DOHH2 (cell line): ENCODE measurements around the gene EPHB2.

Experiments used
- H3F3A ChIP-seq: fragments of 200-600 bp; sonication (generic), shearing (Covaris generic); 2 replicates; pipeline ENCODE4 v1.6.0; 2016; ENCODE audit warnings: antibody characterized with exemption, mild to moderate bottlenecking; ENCODE audit not compliant: control insufficient read depth, insufficient read depth
- H3K27ac ChIP-seq: fragments of 200-600 bp; sonication (generic); 2 replicates; pipeline ENCODE4 v1.5.1; 2014; ENCODE audit warnings: low read depth, mild to moderate bottlenecking, low read length, moderate library complexity
- H3K27me3 ChIP-seq: fragments of 200-600 bp; sonication (generic); 2 replicates; pipeline ENCODE4 v1.6.1; 2014; ENCODE audit warnings: mild to moderate bottlenecking, low read length, mixed read lengths; ENCODE audit not compliant: control insufficient read depth
- H3K36me3 ChIP-seq: fragments of 200-600 bp; sonication (generic); 2 replicates; pipeline ENCODE4 v1.6.1; 2014; ENCODE audit warnings: mild to moderate bottlenecking, low read length, moderate library complexity, mixed read lengths; ENCODE audit not compliant: control insufficient read depth
- H3K4me1 ChIP-seq: fragments of 200-600 bp; sonication (generic); 2 replicates; pipeline ENCODE4 v1.6.1; 2014; ENCODE audit warnings: mild to moderate bottlenecking, low read length, mixed read lengths; ENCODE audit not compliant: control insufficient read depth
- H3K4me2 ChIP-seq: fragments of 200-600 bp; sonication (generic); 2 replicates; pipeline ENCODE4 v1.6.0; 2014; ENCODE audit warnings: mild to moderate bottlenecking, low read length, moderate library complexity
- H3K4me3 ChIP-seq: fragments of 200-600 bp; sonication (generic); 2 replicates; pipeline ENCODE4 v1.5.1; 2014; ENCODE audit warnings: mild to moderate bottlenecking, low read length, mixed read lengths
- H3K79me2 ChIP-seq: fragments of 200-600 bp; sonication (generic); 2 replicates; pipeline ENCODE4 v1.6.1; 2014; ENCODE audit warnings: mild to moderate bottlenecking, low read length, mixed read lengths; ENCODE audit not compliant: control insufficient read depth
- H3K9me2 ChIP-seq: fragments of 200-600 bp; sonication (generic); replicated peaks from 2 replicates; pipeline ENCODE4 v1.6.1; 2014; ENCODE audit warnings: mild to moderate bottlenecking, low read length, mixed read lengths; ENCODE audit not compliant: control insufficient read depth
- H3K9me3 ChIP-seq: fragments of 200-600 bp; sonication (generic); 2 replicates; pipeline ENCODE4 v1.6.1; 2014; ENCODE audit warnings: antibody characterized with exemption, low read length, mixed read lengths; ENCODE audit not compliant: control insufficient read depth, insufficient read depth
- H4K20me1 ChIP-seq: fragments of 200-600 bp; sonication (generic); 2 replicates; pipeline ENCODE4 v1.6.0; 2014; ENCODE audit warnings: low read depth, mild to moderate bottlenecking, antibody characterized with exemption, low read length, moderate library complexity; ENCODE audit not compliant: control insufficient read depth, insufficient read depth
- CTCF ChIP-seq: fragments of 200-600 bp; sonication (generic); IDR thresholded peaks from one replicate; pipeline ENCODE4 v1.5.1; 2014; ENCODE audit warnings: antibody characterized with exemption, mild to moderate bottlenecking, low read depth, low read length; ENCODE audit not compliant: poor library complexity, severe bottlenecking
- EZH2phosphoT487 ChIP-seq: fragments of 200-600 bp; sonication (generic); IDR thresholded peaks from 2 replicates; pipeline ENCODE4 v1.6.1; 2017; ENCODE audit warnings: borderline replicate concordance, mild to moderate bottlenecking, antibody characterized with exemption, low read length, moderate library complexity, mixed read lengths

EPHB2 gene

GRCh38 chr1:22755641-22756040, 45.0 kb downstream of the EPHB2 start:
- Histone ChIP-seq H3K79me2 (no peaks in the 10 kb centered on the region), H3K4me2 (no peak overlapping the region), H4K20me1 (no peaks in the 10 kb centered on the region), H3K27me3 (no peaks in the 10 kb centered on the region), H3K27ac (no peak overlapping the region), H3K4me3 (no peak overlapping the region), H3K36me3 (no peaks in the 10 kb centered on the region), H3K9me2 (no peaks in the 10 kb centered on the region), H3K4me1 (peaks cover under 1% of the 10 kb centered on the region), H3K9me3 (no peaks in the 10 kb centered on the region), H3F3A (no peaks in the 10 kb centered on the region)
- no peak for TF ChIP-seq CTCF
- no peak for TF ChIP-seq EZH2phosphoT487

GRCh38 chr1:22756125-22756735, 45.6 kb downstream of the EPHB2 start:
- no peaks in the 10 kb centered on the region for H3K27me3 ChIP-seq
- no peaks in the 10 kb centered on the region for H4K20me1 ChIP-seq
- H3K4me2 ChIP-seq, result no peak overlapping the region
- no peaks in the 10 kb centered on the region for H3F3A ChIP-seq
- H3K9me3 ChIP-seq, result no peaks in the 10 kb centered on the region
- H3K4me1 ChIP-seq, result no peaks in the 10 kb centered on the region
- H3K4me3 ChIP-seq, result no peak overlapping the region
- H3K36me3 ChIP-seq, result no peaks in the 10 kb centered on the region
- H3K27ac ChIP-seq, result no peak overlapping the region
- TF ChIP-seq EZH2phosphoT487, result no peak
- no peak for TF ChIP-seq CTCF
- H3K79me2 ChIP-seq, result no peaks in the 10 kb centered on the region
- no peaks in the 10 kb centered on the region for H3K9me2 ChIP-seq

GRCh38 chr1:22760455-22760854, 49.8 kb downstream of the EPHB2 start:
- TF ChIP-seq CTCF, result no peak
- TF ChIP-seq EZH2phosphoT487, result no peak
- Histone ChIP-seq H3K4me1 (no peaks in the 10 kb centered on the region), H3K9me2 (no peaks in the 10 kb centered on the region)

More at GRCh38 chr1:22760455-22760854, 49.8 kb downstream of the EPHB2 start:
- H3F3A ChIP-seq, result no peaks in the 10 kb centered on the region
- no peaks in the 10 kb centered on the region for H3K27me3 ChIP-seq
- no peak overlapping the region for H3K4me2 ChIP-seq
- no peaks in the 10 kb centered on the region for H3K36me3 ChIP-seq
- no peak overlapping the region for H3K27ac ChIP-seq
- H3K9me3 ChIP-seq, result no peaks in the 10 kb centered on the region
- no peak overlapping the region for H3K4me3 ChIP-seq
- no peaks in the 10 kb centered on the region for H4K20me1 ChIP-seq
- no peaks in the 10 kb centered on the region for H3K79me2 ChIP-seq
